AG08395 (cell line): Measurements from ENCODE around the gene ZFAND3.

Source experiments
- DNase-seq: peaks from one replicate; pipeline ENCODE4 v3.0.0; 2012; ENCODE audit warnings: mixed read lengths, low spot score

Gene ZFAND3

DNA sequence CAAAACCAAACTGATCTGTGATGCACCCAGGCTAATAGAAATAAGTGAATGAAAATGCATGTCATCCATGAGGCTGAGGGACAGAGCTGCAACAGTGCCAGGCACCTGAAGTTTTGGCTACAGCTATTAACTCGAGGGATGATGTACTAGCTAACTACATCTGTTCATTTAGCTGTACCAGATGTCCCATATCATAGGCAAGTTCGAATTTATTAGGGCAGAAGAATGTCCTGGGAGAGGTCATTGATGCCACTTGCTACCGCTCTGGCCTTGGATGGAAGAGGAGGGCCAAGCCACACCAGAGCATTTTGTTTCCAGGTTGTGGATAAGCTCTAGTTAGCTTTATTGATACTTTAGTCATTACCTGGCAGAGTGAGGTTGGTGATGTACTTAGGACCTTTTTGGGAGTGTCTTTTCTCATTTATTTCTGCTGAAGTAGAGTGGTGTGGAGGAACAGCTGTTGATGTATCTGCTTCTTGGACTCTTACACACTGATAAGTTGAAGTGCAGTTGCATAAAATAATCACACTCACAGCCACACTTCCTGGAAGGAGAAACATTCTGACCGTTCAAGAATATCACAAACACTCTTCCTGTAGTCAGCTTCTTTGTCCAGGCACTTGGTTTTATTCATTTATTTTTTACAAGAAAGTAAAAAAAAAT, 8.2 kb downstream of the ZFAND3 start:
- no peak for DNase-seq

DNA sequence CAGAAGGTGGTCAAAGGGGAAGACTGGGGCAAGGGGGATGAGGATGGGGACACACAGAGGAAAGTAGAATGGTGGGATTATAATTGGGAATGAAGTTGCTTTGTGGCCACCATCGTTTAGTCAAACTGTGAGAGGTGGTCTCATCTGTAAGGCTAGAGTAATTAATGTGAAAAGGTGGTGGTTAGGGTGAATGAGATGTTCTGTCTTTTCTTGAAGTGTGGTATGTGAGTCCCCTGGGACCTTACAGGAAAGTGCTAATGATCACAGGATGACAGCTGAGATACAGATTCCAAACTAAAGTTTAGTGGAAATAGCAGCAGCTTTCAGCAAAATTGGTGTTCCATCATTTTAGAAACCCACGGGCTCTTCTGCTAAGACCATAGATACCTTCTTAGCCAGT, 10.7 kb downstream of the ZFAND3 start:
- no peak for DNase-seq

DNA sequence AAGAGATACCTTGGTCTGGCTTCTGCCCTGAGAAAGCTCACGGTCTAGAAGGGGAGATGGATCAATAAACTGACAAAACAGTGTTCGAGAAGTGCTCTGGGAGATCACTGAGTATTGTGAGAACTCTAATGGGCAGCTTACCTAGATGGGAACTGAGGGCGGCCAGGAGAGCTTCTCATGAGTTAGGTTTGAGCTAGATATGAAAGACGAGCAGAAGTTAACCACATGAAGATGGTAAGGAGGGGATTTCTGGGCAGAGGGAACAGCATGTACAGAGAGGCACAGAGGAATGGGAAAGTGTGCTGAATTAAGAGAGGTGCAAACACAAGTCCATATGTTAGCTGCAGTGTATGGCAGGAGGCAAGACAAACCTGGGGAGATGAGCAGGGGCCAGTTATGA, 11.9 kb downstream of the ZFAND3 start:
- no peak for DNase-seq

DNA sequence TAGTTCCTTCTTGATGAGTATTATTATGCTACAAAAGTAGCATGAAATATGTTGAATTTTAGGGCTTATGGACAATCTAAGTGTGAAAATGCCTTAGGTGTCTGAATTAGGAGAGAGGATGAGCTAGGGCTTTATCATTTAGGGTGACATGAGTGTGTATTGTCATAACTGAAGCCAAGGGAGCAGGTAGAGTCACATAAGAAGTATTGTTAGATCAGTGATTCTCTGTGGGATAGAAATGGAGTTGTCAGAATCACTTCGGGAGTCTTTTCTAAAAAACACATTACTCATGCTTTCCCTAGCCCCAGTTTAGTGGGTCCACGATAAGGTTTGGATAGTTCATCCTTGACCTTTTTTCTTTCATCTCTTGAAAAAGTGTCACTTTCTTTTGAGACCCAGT, 16.4 kb downstream of the ZFAND3 start:
- DNase-seq = no peak

DNA sequence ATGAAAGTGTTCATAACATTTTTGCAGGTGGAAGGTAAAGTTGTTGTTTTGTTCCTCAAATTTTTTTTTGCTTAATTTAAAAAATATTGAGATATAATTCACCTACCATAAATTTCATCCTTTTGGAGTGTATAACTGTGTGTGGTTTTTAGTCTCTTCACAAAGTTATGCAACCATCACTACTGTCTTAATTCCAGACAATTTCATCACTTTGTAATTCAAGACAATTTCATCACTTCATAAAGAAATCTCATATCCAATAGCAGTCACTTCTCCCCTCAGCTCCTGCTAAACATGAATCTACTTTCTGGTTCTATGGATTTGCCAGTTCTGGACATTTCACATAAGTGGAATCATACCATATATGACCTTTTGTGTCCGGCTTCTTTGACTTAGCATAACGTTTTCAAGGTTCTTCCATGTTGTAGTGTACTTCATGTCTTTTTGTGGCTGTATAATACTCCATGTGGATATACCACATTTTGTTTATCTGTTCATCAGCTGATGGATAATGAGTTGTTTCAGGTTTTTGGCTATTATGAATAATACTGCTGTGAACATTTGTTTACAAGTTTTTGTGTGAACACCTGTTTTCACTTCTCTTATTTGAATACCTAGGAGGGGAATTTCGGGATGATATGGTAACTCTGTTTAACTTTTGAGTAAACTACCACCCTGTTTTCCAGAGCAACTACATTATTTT, 18.8 kb downstream of the ZFAND3 start:
- peak; percentile 13 for DNase-seq

DNA sequence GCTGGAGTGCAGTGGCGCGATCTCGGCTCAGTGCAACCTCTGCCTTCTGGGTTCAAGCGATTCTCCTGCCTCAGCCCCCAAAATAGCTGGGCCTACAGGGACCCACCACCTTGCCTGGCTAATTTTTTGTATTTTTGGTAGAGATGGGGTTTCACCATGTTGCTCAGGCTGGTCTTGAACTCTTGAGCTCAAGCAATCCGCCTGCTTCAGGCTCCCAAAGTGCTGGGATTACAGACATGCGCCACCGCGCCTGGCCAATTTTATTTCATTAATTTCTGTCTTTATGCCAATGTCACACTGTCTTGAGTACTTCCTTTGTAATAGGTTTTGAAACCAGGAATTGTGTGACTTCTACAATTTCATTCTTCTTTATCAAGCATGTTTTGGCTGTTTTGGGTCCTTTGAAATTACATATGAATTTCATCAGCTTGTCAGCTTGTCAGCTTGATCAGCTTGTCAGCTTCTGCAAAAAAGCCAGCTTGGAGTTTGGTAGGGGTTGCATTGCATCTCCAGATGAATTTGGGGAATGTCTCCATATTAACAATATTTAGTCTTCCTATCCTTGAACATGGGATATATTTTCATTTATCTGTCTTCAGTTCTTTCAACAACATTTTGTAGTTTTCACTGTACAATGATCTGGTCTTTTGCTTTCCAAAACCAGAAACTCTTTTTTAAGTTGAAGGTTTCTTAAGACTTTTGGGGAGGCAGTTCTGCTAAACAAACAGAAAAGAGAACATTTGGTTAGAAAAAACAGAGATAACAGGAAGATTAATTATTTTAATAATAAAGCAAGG, 20.8 kb downstream of the ZFAND3 start:
- DNase-seq = no peak

DNA sequence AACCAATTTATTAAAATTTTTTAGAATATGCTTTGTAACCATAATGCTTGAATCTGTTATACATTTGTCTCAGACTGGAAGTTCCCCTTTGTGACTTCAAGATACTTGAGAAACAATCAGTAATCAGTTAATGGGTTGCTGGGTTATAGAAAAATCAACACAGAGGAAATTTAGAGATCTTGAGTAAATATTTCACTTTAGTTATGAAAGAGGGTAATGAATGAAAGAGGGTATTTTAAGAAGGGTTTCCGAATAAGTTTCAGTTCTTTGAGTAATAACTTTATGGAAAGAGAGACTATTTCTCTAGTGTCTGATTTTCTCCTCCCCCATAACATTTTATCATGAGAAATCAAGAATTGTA, 21.4 kb downstream of the ZFAND3 start:
- DNase-seq = no peak

DNA sequence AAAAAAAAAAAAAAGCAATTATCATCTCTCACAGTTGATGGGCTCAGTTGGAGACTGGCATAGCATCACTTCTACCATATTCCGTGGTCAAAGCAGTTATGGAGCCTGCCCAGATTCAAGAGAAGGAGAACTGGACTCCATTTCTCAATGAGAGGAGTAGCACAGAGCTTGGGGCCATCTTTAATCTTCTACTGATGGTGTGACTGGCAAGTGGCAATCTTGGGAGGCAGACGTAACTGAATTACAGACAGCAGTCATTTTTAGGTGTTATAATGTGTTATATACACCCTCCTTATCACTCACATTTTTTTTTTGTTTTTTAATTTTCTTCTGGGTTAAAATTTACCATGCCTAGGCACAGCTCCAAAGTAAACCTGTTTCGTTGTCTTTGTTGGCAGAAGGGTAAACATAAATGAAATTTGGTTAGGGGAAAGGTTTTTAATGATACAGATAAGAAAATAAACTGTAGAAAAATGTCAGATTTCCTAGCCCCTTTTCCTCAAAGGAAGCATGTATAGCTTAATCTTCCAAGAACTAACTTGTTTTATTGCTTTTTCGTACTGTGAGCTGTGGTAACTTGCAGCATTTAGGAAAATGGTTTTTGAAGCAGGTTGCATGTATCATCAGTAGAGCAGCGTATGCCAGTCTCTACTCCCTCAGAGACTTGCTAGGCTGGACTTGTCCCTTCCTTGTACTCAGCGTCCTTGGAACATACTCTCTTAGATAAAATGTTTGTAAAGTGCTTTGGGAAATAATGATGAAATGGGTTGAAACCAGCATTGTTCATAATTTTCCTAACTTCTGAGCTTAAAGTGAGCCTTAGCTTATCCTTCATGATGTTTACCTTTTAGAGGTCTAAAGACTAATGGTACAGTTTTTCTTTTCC, 25.7 kb downstream of the ZFAND3 start:
- no peak for DNase-seq

DNA sequence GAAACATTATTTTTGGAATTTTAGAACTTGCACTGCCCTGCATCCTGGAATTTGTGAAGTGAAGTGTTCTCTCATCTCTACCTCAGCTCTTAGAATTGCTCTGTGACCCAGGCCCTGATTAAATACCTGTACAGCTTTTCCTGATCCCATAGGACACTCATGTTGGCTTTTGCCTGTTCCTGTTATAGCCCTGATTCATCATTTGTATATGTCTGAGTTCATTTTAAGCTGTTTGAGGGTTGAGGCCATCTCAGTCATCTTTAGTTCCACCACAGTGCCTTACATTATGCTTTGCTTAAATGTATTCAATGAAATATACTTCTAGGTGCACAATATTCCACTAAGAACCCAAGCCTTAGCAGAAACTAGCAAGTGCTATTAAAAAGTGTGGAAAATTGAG, 26.4 kb downstream of the ZFAND3 start:
- no peak for DNase-seq

DNA sequence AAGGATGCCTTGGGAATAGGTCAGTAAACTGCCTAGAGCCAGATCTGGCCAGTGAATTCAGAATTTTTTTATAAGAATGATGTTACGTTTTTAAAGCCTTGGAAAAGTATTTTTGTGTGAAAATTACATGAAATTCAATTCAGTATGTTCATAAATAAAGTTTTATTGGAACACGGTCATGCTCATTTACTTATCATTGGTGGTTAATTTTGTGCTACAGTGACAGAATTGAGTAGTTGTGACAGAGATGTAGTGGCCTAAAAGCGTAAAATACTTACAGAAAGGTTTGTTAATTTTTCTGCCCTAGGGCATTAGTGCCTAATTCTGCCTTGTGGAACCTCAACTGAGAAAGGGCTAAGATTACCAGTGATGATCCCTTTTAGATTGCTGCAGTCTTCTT, 28.2 kb downstream of the ZFAND3 start:
- DNase-seq = no peak

DNA sequence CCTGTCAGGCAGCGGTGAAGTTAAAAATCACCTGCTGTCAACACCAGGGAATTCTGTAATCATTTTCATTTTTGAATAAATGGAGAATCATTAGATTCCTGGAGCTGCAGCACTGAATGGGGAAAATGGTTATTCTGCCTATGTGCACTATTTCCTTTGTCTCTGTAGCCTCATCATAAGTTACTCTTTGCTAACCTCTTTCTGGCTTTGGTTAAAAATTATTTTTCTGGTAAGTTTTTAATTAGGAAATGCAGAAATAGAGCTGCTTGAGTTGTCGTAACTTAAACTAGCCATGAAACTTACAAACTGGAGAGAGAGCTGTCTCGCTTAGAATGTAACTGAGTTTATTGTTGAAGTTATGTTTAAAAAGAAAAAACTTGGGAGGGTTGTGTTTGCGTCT, 28.8 kb downstream of the ZFAND3 start:
- DNase-seq = no peak

DNA sequence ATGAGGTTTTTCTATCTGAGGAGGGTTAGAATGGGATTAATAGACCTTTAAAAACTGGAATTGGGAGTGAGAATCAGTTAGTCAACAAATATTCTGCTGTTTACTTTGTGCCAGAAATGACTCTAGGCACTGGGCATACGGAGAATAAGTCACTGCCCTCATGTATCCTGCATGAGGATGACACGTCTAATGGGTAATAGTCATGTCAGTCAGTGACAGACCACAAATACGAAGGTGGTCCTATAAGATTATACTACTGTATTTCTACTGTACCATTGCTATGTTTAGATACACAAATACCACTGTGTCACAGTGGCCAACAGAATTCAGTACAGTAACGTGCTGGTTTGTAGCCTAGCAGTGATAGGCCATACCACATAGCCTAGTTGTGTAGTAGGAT, 30.7 kb downstream of the ZFAND3 start:
- no peak for DNase-seq

DNA sequence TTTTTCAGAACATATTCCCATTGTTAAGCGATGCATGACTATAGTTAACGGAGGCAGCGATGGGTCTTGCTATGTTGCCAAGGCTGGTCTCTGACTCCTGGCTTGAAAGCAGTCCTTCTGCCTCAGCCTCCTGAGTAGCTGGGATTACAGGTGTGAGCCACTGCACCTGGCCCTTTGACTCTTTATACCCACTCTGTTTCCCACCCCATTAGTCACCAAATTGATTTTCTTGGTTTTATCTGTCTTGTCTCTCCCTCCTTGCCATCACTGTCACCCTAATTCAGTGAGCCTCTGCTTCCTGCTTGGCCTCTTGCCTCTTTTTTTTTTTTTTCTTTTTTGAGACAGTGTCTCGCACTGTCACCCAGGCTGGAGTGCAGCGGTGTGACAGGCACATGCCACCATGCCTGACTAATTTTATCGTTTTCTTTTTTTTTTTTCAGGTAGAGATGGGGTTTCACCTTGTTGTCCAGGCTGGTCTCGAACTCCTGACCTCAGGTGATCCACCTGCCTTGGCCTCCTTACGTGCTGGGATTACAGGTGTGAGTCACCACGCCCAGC, 31.3 kb downstream of the ZFAND3 start:
- no peak for DNase-seq

DNA sequence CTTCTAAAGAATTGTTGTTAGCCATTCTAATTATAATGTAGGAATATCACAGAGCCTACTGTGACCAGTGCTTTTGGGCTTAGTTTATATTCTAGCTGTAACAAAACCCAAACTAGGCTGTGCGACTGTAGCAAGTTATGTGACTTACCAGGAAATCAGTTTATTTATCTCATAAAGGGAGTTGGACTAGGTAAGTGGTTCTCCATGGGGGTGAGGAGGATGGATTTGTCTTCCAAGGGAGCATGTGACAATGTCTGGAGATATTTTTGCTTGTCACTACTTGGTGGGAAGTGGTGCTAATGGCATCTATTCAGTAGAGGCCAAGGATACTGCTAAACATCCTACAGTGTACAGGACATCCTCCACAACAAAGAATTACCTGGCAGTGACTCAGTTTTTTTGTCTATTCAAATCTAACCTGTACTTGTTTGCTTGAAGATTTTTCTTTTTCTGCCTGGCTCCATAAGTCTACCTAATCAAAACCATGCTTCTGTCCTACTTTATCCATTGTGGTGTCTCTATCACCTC, 32.5 kb downstream of the ZFAND3 start:
- DNase-seq = no peak

DNA sequence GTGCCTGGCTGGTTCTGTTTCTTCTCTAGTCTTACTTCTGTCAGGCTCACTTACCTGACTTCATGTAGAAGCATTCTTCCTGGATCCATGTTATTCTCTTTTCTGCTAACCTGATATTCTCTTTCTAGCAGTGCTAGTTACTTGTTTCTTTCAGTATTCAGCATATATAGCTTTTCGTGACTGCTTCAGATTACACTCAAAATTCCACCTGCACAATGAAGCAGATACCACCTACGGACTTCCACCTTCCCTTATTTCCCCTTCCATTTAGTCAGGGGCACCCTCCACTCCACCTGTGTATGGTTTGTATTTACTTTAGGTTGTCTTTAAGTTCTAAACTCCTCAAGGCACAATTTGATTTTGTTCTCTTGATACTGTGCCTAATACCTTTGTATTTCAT, 36.8 kb downstream of the ZFAND3 start:
- no peak for DNase-seq

DNA sequence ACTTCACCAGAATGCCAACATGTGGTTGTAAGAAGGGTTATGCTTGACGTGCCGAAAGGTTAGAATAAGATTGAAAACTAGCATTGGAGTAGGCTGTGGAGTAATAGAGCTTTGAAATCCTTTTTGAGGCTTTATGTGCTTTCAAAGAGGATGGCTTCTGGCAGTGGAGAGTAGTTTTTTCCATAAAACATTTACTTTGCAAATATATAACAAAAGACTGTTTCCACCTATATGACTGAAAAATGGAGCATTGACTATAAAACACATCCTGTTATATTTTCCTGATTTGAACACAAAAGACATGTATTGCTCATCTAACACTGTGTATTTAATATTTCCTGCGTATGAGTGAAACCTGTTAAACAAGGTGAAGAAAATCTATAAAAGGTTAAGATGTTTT, 38.8 kb downstream of the ZFAND3 start:
- DNase-seq = no peak

DNA sequence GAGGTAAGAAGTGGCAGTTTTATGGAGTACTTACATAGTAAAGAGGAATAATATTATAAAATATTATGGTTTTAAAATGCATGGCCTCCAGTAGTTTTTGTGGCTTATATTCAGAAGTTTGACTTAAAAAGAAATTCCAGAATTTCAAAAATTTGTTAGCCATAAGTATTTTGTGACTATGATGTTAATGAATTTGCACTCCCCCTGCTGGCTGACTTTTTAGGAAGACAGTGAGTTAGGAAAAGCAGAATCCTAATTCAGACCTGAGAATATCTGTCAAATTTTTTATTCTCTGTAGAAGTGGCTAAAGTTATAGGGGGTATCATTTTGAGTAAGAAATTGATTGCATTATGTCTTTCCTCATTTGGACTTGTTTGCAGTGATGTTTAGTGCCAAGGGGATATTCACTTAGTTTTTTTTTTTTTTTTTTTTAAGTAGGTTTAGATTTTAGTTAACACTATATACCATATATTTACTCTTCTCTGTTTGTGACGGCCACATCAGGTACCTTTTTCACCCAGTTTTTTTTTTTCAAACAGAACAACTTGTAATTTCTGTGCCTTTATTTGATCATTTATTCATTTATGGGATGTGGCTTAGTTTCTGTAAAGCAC, 40.8 kb downstream of the ZFAND3 start:
- peak; percentile 36 for DNase-seq

DNA sequence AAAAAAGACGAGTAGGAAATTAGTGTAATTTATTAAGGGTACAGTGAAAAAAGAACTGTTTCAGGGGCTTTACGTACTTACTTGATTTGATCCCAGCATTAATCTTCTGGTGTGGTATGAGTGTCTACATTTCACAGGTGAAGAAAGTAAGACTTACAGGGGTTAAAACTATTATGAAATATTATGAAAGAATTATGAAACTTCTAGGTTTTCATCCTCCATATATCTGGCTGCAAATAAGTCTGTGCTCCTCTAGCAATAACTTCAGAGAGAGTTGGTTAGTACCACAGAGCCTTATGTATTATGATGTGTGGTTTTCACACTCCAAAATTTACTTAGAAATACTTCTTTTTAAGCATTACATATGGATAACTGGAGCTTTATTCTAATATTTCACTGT, 41.9 kb downstream of the ZFAND3 start:
- DNase-seq = no peak

DNA sequence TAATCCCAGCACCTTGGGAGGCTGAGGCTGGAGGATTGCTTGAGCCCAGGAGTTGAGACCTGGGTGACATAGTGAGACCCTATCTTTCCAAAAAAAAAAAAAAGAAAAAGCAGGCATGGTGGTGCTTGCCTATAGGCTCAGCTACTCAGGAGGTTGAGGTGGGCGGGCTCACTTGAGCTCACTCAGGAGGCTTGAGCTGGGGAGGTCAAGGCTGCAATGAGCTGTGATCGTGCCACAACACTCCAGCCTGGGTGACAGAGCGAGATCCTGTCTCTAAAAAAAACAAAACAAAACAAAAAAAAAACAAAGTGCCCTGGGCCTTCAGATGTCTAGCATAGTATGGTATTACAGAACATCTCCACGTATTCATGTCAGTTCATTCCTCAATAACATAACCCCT, 42.9 kb downstream of the ZFAND3 start:
- DNase-seq = no peak

DNA sequence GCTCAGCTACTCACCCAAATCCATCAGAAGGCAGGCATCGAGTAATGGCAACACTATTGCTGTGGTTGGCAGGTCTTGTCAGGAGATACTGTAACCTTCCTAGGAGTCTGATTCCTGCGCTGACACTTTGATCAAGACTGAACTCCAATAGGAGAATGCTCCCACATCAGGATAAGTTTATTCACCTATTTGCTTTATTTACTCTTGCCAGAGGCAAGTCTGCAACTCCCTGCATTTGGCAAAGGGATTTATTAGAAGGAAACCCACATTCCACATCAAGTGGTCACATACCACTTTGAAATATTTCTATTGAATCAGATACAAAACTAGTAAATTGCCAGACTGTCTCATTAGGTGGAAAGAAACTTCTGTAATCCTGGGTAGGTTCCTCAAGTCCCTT, 43.5 kb downstream of the ZFAND3 start:
- peak; percentile 52 for DNase-seq

DNA sequence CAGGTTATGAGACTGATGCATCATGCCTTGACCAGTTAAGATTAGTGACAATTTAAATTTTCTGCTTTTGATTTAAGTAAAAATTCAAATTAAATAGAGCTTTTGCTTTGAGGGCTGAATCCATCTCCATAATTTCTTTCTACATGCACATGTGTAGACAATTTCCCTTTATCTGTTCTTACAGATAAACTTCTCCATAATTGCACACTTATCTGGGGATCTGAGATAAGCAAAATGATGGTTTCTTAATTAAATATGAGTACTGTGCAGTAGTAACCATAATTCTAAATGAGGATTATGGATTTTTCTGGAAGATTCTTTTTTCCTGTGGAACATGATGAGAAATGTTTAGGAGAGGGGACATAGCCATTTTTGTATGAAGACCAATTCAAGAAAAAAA, 44.7 kb downstream of the ZFAND3 start:
- DNase-seq = no peak
